Heart right ventricle (tissue), 16 donors: ENCODE data around the gene KRT77. TPM values are rescaled to one million over a fixed set of nuclear protein-coding genes. Genes with fewer than 3 reads are reported as not detected.
"Not testable (repeated sequence)": the region's sequence is repeated elsewhere in the genome, so short reads cannot be mapped to it uniquely, and the experiment has no call there.

Source experiments
- ATAC-seq, 8 donors: fragments of 200-7000 bp; cut with Tn5 transposase; one replicate each; pipeline ENCODE4 v1.9.1; 2020; ENCODE audit warnings: mild to moderate bottlenecking in 8 of 8, moderate library complexity in 8 of 8, moderate number of reproducible peaks in 1 of 8
- DNase-seq, 2 donors: peaks; one replicate each; pipeline ENCODE4 v3.0.0-alpha.2; 2020
- H3K27ac ChIP-seq, 10 donors: fragments of 200-600 bp; sonication (generic) in 2 of 10; one replicate each; pipeline versions ENCODE4 v1.5.0 to v1.8.0; 2020 to 2022; ENCODE audit warnings: mild to moderate bottlenecking in 3 of 10
- H3K27me3 ChIP-seq, 7 donors: fragments of 200-600 bp; one replicate each; pipeline ENCODE4 v1.8.0; 2021 to 2022; ENCODE audit warnings: mild to moderate bottlenecking in 2 of 7
- H3K36me3 ChIP-seq, 9 donors: fragments of 200-600 bp; sonication (generic) in 1 of 9; one replicate each; pipeline versions ENCODE4 v1.5.0 to v1.8.0; 2020 to 2022; ENCODE audit warnings: mild to moderate bottlenecking in 2 of 9
- H3K4me1 ChIP-seq, 9 donors: fragments of 200-600 bp; sonication (generic) in 1 of 9; one replicate each; pipeline versions ENCODE4 v1.5.0 to v1.8.0; 2020 to 2022; ENCODE audit warnings: mild to moderate bottlenecking in 4 of 9
- H3K4me3 ChIP-seq, 10 donors: fragments of 200-600 bp; sonication (generic) in 2 of 10; one replicate each; pipeline versions ENCODE4 v1.5.0 to v1.8.0; 2020 to 2022; ENCODE audit warnings: mild to moderate bottlenecking in 7 of 10, moderate library complexity in 2 of 10
- H3K9me3 ChIP-seq, 11 donors: fragments of 200-600 bp in 10 of 11; sonication (generic) in 2 of 11; one replicate each; pipeline versions ENCODE4 v1.5.0 to v1.8.0; 2013 to 2022; ENCODE audit warnings: mild to moderate bottlenecking in 2 of 11, control low read depth in 1 of 11, moderate library complexity in 1 of 11
- WGBS, 2 donors: extraction: QIAGEN DNeasy Blood & Tissue Kit; methylation state at CpG; one replicate each; pipeline ENCODE4 v1.1.7; 2013; ENCODE audit warnings: inconsistent platforms in 1 of 2; 5-methylcytosine and 5-hydroxymethylcytosine counted together
- intact Hi-C, 10 donors: fragments of 100-400 bp; cut with DNase I; formaldehyde crosslinking; loops; one replicate each; pipeline versions ENCODE4 v1.11.1 to v1.14.2; 2022
- polyA plus RNA-seq, 2 donors: library from polyadenylated mRNA; stranded (reverse); fragments of 200-250 nt; gene quantifications; one replicate each; pipeline ENCODE4 v1.2.3, GENCODE V29; 2013
- total RNA-seq, 10 donors: library from RNA; stranded (reverse); fragmentation: NEBNext Ultra II Directional in 3 of 10; extraction: Animal tissue kit (Norgen Biotek cat#: 25700) in 3 of 10; gene quantifications; one replicate each; pipeline versions ENCODE4 v1.2.1 to v1.2.4, GENCODE V29; 2021 to 2023
- TF ChIP-seq, protein P1 (sequence below), 9 donors: fragments of 200-600 bp; sonication (generic) in 2 of 9; IDR thresholded peaks; one replicate each; pipeline versions ENCODE4 v1.5.0 to v1.8.0; 2021 to 2022; ENCODE audit warnings: antibody characterized with exemption in 9 of 9, mild to moderate bottlenecking in 5 of 9, moderate library complexity in 1 of 9
- donor health status: Arrhythmogenic right ventricular cardiomyopathy.
- donor health status: ischemic (EF 13 %, LVEDD 7.1; RV severe dilation, severe dysfunction).
- donor health status: healthy with polysubstance abuse.
- donor health status: DM: no; HTN: yes; CAD: no.
- donor health status: DM: no; HTN: no; CAD: no.
- donor health status: ischemic (EF 25% LVEDD 6.9; RV normal size, moderate dysfunction).
- donor health status: ischemic (EF 25% LVEDD 5.7; RV mildly dilated, moderate dysfunction).
- donor health status: healthy.
- donor health status: DM: yes; HTN: yes; CAD: no.
- donor health status: Ischemic cardiomyopathy.
- donor health status: ischemic (EF 35%, LVEDD 5.7; RV mildly dilated, moderate dysfunction).
- donor health status: nonischemic (EF 11% LVEDD 7.7; RV severe dilation, severe dysfunction).
- donor health status: DM: yes; HTN: yes; CAD: no.
- donor health status: PGD.
- donor health status: ischemic (EF 29% LVEDD 5.4; RV normal size, mild dysfunction).
- donor health status: nonischemic (EF 23%, LVEDD 6.1; RV moderate dilation, normal function).

Gene KRT77
- total and polyA plus RNA-seq, 12 donors, result 0.08 TPM; not detected in 11

- Histone ChIP-seq H3K27ac (no peak overlapping the region), H3K27me3 (peaks cover 25 to 68% (median 48%) of the 10 kb centered on the region in 7 donors), H3K36me3 (no peaks in the 10 kb centered on the region), H3K9me3 (no peaks in the 10 kb centered on the region), H3K4me1 (peaks cover 0 to 8% (median 0%) of the 10 kb centered on the region in 9 donors), H3K4me3 (no peak overlapping the region)
- intact Hi-C loops, result no loop called here
- ATAC-seq (no peak), DNase-seq (no peak)
- WGBS, 2 donors, result 89 to 95% methylated on average over 5 of the region's 5 CpGs
- TF ChIP-seq, protein P1, sequence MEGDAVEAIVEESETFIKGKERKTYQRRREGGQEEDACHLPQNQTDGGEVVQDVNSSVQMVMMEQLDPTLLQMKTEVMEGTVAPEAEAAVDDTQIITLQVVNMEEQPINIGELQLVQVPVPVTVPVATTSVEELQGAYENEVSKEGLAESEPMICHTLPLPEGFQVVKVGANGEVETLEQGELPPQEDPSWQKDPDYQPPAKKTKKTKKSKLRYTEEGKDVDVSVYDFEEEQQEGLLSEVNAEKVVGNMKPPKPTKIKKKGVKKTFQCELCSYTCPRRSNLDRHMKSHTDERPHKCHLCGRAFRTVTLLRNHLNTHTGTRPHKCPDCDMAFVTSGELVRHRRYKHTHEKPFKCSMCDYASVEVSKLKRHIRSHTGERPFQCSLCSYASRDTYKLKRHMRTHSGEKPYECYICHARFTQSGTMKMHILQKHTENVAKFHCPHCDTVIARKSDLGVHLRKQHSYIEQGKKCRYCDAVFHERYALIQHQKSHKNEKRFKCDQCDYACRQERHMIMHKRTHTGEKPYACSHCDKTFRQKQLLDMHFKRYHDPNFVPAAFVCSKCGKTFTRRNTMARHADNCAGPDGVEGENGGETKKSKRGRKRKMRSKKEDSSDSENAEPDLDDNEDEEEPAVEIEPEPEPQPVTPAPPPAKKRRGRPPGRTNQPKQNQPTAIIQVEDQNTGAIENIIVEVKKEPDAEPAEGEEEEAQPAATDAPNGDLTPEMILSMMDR (IDR thresholded peaks at IDR 0.05), result no peak
Observed at GRCh38 chr12:52716061-52716460, 12.7 kb upstream of the KRT77 start.

- WGBS, 2 donors, result 74 to 75% methylated on average over 14 of the region's 14 CpGs
- peaks cover 25 to 67% (median 48%) of the 10 kb centered on the region in 7 donors for H3K27me3 ChIP-seq
- no peak for ATAC-seq
Observed at GRCh38 chr12:52715416-52715815, 12.1 kb upstream of the KRT77 start.

DNA sequence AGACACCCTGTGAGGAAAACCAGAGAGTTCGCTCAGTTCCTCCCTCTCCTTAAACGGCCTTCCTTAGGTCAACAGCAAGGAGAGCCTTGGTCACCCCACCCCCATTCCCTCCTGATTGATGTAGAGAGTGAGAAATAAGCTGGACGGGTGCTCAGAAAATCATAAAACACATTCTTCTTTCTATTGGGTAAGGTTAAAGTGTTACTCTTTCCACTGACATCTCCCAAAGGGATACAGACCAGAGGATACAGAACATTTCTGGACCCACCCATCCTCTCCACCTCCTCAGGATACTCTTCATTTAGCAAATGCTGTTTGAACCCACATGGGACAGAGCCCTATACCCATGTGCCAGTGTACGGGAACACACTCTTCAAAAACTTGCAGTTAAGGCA is 11.6 kb upstream of the KRT77 start:
- no peak for DNase-seq
- TF ChIP-seq, protein P1 (IDR thresholded peaks at IDR 0.05), result no peak
- WGBS, 2 donors, result 79% methylated on average over 4 of the region's 4 CpGs
- H3K36me3 ChIP-seq, result no peaks in the 10 kb centered on the region
- H3K27me3 ChIP-seq, result peaks cover 25 to 67% (median 48%) of the 10 kb centered on the region in 7 donors
- no peak for ATAC-seq
- intact Hi-C loops, result no loop called here
- H3K4me1 ChIP-seq, result peaks cover 0 to 8% (median 0%) of the 10 kb centered on the region in 9 donors
- no peak overlapping the region for H3K4me3 ChIP-seq
- no peak overlapping the region for H3K27ac ChIP-seq
- no peaks in the 10 kb centered on the region for H3K9me3 ChIP-seq

More at GRCh38 chr12:52715416-52715815, 12.1 kb upstream of the KRT77 start:
- peaks cover 0 to 8% (median 0%) of the 10 kb centered on the region in 9 donors for H3K4me1 ChIP-seq
- H3K9me3 ChIP-seq, result no peaks in the 10 kb centered on the region
- TF ChIP-seq, protein P1 (IDR thresholded peaks at IDR 0.05), result no peak
- no peak overlapping the region for H3K27ac ChIP-seq
- intact Hi-C loops, result no loop called here
- H3K36me3 ChIP-seq, result no peaks in the 10 kb centered on the region
- no peak for DNase-seq
- no peak overlapping the region for H3K4me3 ChIP-seq

DNA sequence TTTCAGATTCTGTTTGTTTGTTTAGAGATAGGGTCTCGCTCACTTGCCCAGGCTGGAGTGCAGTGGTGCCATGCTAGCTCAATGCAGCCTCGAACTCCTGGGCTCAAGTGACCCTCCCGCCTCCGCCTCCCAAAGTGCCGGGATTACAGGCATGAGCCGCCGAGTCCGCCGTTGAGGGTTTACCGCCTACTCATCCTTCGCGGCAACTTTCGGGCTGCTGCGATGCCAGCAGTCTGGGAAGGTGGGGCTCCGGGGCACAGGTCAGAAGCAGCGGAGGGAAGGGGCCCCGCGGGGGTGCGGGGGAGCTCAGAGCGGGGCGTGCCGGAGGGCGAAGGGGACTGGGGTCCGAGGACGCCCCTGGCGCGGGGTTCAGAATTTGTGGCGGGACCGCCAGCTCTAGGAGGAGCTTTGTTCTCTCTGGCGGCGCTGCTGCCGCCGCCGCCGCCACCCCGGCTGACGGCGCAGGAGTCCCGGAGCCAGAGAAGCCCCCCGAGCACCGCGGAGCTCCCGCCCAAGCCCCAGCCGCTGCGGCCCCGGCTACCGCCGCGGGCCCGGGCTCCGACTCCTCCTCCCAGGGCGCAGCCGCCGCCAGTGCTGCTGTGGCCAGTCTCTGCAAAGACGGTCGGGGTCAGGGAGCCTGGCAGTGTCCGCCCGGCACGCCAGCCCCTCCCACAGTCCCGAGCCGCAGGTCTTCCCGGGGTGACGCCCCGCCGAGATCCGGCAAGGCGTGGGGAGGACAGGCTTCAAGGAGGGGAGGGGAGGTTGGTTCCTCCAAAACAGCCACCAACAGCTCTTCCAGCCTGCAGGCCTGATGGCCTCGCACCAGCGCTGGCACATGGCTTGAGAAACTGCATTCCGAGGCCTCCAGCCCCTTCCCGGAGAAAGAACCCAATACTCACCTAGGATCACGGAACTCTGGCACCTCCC is 10.9 kb upstream of the KRT77 start:
- Histone ChIP-seq H3K36me3 (no peaks in the 10 kb centered on the region), H3K9me3 (no peaks in the 10 kb centered on the region), H3K4me1 (peaks cover 0 to 8% (median 0%) of the 10 kb centered on the region in 9 donors), H3K27me3 (peaks cover 25 to 74% (median 48%) of the 10 kb centered on the region in 7 donors), H3K4me3 (peak overlapping the region in 6 of 10 donors; percentile 11 to 30 (median 18)), H3K27ac (no peak overlapping the region)
- TF ChIP-seq, protein P1 (IDR thresholded peaks at IDR 0.05), result no peak
- DNase-seq, result no peak
- ATAC-seq, result peak in 1 of 8 donors; percentile 36
- WGBS, 2 donors, result 7 to 8% methylated on average over 62 to 72 of the region's 72 CpGs
- intact Hi-C loops, result no loop called here

DNA sequence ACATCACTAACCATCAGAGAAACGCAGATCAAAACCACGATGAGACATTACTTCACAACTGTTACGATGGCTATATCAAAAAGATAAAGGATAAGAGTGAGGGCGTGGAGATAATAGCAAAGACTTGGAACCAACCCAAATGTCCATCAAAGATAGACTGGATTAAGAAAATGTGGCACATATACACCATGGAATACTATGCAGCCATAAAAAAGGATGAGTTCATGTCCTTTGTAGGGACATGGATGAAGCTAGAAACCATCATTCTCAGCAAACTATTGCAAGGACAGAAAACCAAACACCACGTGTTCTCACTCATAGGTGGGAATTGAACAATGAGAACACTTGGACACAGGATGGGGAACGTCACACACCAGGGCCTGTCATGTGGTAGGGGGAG is 8.8 kb upstream of the KRT77 start:
- H3K27ac ChIP-seq, H3K4me1 ChIP-seq, intact Hi-C loops, H3K4me3 ChIP-seq, ATAC-seq, H3K36me3 ChIP-seq, DNase-seq, H3K9me3 ChIP-seq: not testable (repeated sequence)
- 78 to 81% methylated on average over 6 of the region's 6 CpGs for WGBS, 2 donors
- peaks cover 25 to 76% (median 48%) of the 10 kb centered on the region in 7 donors for H3K27me3 ChIP-seq
